ENCODE results near the gene CPT1B. TPM values are rescaled to one million over a fixed set of nuclear protein-coding genes. Genes with fewer than 3 reads are reported as not detected.

CPT1B gene
- total and polyA plus RNA-seq, 2 of the 8 experiments (the other 6 are each of a cell fraction or from before 2014, with no cell fraction given), result 34.2 to 36.2 TPM

DNA sequence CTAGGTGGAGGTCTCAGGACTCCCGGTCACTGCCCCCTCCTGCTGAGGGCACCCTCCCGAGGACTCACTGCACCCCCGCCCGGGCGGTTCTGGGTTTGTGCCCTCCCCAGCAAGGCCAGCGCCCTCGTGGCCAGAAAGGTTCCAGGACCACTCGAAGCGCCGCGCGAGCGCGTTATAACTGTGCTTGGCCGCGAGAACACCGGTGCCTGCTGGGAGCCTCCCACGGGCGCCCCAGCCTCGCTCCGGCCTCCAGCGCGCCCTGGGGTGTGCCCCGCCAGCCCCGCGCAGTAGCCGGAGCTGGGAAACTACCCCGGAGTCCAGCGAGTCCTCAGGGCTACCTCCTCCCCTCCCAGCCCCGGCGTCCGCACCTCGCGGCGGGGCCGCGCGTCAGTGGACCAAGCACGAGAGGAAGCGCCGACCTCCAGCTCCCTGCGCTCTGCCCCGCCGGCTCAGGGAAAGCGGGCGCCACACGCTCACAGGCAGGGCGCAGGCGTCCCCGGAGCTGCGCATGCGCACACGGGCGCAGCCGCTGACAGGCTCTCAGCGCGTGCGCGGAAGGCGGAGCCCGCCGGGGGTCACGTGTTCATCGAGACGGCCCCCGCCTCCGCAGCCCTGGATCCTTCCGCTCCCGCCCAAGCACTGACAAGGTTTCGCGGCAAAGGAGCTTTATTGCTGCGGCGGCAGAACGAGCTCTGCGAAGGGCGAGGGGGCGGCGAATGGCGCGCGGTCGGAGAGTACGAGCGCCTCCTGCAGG is 52.9 kb downstream of the CPT1B start, which contains the start of gene SCO2:
Gene SCO2, minus strand, starts transcription at position 495 of the 754 bp plus-strand sequence. CDS start 1,187 bp downstream, outside the sequence.
- Histone ChIP-seq H2BK5ac (ENCODE audit: low read depth, low read length) (peak within 1 kb of the TSS; percentile 85; the same call in 1 of the 2 replicates), H3K79me2 (ENCODE audit: control insufficient read depth in 1 of 2, insufficient read depth in 2 of 2, low read length in 2 of 2) (no peaks in the 10 kb centered on the region), H2BK120ac (replicated peaks; ENCODE audit: low read depth, low read length) (no peak within 1 kb of the TSS), H3K27ac (ENCODE audit: low read depth, low read length) (no peak within 1 kb of the TSS; the same call in 1 of the 2 replicates), H3K27me3 (replicated peaks in 1 of 4; ENCODE audit: control insufficient read depth in 3 of 4, extremely low read depth in 1 of 4, insufficient read depth in 3 of 4, low read length in 3 of 4) (peaks cover 20 to 37% (median 30%) of the 10 kb centered on the region in 4 experiments), H3K4me1 (replicated peaks in 1 of 4; ENCODE audit: control insufficient read depth in 3 of 4, insufficient read depth in 4 of 4, low read length in 3 of 4) (peaks cover 0 to 13% (median 6%) of the 10 kb centered on the region in 4 experiments; a peak in 5 of 7 replicates), H4K5ac (ENCODE audit: insufficient read length, low read depth, low read length) (peak within 1 kb of the TSS; percentile 70), H3K18ac (ENCODE audit: extremely low read depth, low read length) (peak within 1 kb of the TSS; percentile 60), H4K20me1 (replicated peaks in 1 of 2; ENCODE audit: control insufficient read depth in 1 of 2, insufficient read depth in 2 of 2, low read length in 2 of 2) (peaks cover 5 to 25% of the 10 kb centered on the region in 2 experiments), H3K56ac (replicated peaks; ENCODE audit: insufficient read length, low read depth, low read length) (no peak within 1 kb of the TSS), H2BK20ac (ENCODE audit: low read length) (no peak within 1 kb of the TSS), H3K23me2 (ENCODE audit: low read depth, low read length) (peaks cover 17% of the 10 kb centered on the region; the same call in 1 of the 2 replicates), H2AK5ac (ENCODE audit: low read depth, low read length) (0 out of 2 replicates have a peak within 1 kb of the TSS, but pooled peaks have one; percentile 55), H4K8ac (ENCODE audit: extremely low read depth, insufficient read depth, low read length) (peak within 1 kb of the TSS; percentile 80), H2BK12ac (ENCODE audit: low read depth, low read length) (no peak within 1 kb of the TSS), H3K9ac (replicated peaks in 1 of 4; ENCODE audit: extremely low read depth in 1 of 4, low read depth in 3 of 4, low read length in 3 of 4) (peak within 1 kb of the TSS; percentile 6 to 76 (median 67)), H3K9me3 (ENCODE audit: insufficient read depth in 2 of 2, low read depth in 1 of 2, low read length in 1 of 2) (no peaks in the 10 kb centered on the region), H3K4me3 (ENCODE audit: extremely low read depth in 1 of 4, insufficient read depth in 2 of 4, low read depth in 3 of 4, low read length in 4 of 4) (peak within 1 kb of the TSS; percentile 63 to 78 (median 67)), H3K4me2 (ENCODE audit: insufficient read depth in 1 of 2, low read depth in 2 of 2, low read length in 2 of 2) (peak within 1 kb of the TSS; percentile 70 to 88), H2AFZ (ENCODE audit: low read length) (no peak within 1 kb of the TSS), H2BK15ac (ENCODE audit: low read length) (no peak within 1 kb of the TSS), H3K23ac (ENCODE audit: insufficient read length) (no peak within 1 kb of the TSS), H3K14ac (ENCODE audit: insufficient read length) (no peak within 1 kb of the TSS), H3K79me1 (ENCODE audit: low read depth, low read length) (no peaks in the 10 kb centered on the region), H4K91ac (replicated peaks; ENCODE audit: insufficient read length, low read length) (peak within 1 kb of the TSS; percentile 81), H3K36me3 (ENCODE audit: control insufficient read depth in 2 of 4, insufficient read depth in 4 of 4, low read length in 3 of 4) (peaks cover 4 to 16% (median 11%) of the 10 kb centered on the region in 4 experiments; a peak in 6 of 8 replicates), H3K4ac (replicated peaks; ENCODE audit: insufficient read length, low read depth, low read length) (peak within 1 kb of the TSS; percentile 91)
- POLR2A ChIA-PET (ENCODE audit: partially characterized antibody), result interaction anchor here (0.6 to 3.0 kb wide), 17 partner anchors 9 to 85 kb away, joined by 3 to 32 read pairs (median 4); partner anchors contain the start of genes LMF2, NCAPH2 and SYCE3
- 0% methylated on average over 55 of the region's 84 CpGs; no CpG with 5 or more reads in 1 of the 2 experiments for WGBS, 2 experiments (ENCODE audit: extremely low coverage in 1 of 2, insufficient coverage in 1 of 2, insufficient read length in 1 of 2, insufficient replicate concordance in 2 of 2, low coverage in 1 of 2, low lambda C conversion rate in 2 of 2, missing lambda C conversion rate in 1 of 2)
- DNase-seq (ENCODE audit: low read depth in 1 of 2, low spot score in 2 of 2), result peak; percentile 89 to 96
- CTCF ChIA-PET (ENCODE audit: partially characterized antibody), result interaction anchor here (0.6 to 3.4 kb wide), 30 partner anchors 8 to 277 kb away, joined by 3 to 36 read pairs (median 4); partner anchors contain the start of genes DENND6B, KLHDC7B, LMF2 and NCAPH2
- FAIRE-seq, result no peak
- TF ChIP-seq EZH2 (IDR thresholded peaks at IDR 0.05; ENCODE audit: low read depth, low read length, severe bottlenecking) (no peak), ZNF274 (IDR thresholded peaks at IDR 0.05; ENCODE audit: borderline replicate concordance, extremely low read depth, low read length) (no peak)
